NB4 (cell line): ENCODE data around the gene NRXN3.

Experiments
- POLR2A ChIP-seq: IDR thresholded peaks from 2 replicates; pipeline ENCODE4 v1.6.1; 2011; ENCODE audit warnings: mild to moderate bottlenecking; ENCODE audit not compliant: insufficient read length; ENCODE audit errors: extremely low read depth
- TF ChIP-seq, protein P1 (sequence below): IDR thresholded peaks from one replicate; pipeline ENCODE4 v1.5.1; 2012; ENCODE audit warnings: low read depth, low read length

DNA sequence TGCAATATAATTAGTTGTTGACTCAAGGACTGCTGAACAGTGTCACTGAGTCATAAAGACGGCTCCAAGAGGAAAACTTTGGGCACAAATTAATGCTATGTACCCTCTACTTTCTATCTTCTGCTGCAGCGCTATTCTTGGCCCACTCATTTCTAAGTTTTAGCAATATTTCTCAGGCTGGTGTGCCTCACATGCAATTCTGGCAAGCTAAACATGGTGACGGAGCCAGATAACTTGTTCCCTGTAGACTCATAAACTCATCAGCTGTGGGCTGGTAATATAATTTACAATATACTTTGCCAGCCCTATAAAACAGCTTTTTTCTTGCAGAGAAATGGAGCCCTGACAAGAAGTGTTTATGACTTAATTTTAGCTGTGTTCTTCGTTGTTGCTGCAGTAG is 615.1 kb downstream of the NRXN3 start:
- TF ChIP-seq, protein P1, sequence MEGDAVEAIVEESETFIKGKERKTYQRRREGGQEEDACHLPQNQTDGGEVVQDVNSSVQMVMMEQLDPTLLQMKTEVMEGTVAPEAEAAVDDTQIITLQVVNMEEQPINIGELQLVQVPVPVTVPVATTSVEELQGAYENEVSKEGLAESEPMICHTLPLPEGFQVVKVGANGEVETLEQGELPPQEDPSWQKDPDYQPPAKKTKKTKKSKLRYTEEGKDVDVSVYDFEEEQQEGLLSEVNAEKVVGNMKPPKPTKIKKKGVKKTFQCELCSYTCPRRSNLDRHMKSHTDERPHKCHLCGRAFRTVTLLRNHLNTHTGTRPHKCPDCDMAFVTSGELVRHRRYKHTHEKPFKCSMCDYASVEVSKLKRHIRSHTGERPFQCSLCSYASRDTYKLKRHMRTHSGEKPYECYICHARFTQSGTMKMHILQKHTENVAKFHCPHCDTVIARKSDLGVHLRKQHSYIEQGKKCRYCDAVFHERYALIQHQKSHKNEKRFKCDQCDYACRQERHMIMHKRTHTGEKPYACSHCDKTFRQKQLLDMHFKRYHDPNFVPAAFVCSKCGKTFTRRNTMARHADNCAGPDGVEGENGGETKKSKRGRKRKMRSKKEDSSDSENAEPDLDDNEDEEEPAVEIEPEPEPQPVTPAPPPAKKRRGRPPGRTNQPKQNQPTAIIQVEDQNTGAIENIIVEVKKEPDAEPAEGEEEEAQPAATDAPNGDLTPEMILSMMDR = no peak
- no peak for TF ChIP-seq POLR2A
